Measurements from ENCODE around the gene CPEB4.

CPEB4 gene

DNA sequence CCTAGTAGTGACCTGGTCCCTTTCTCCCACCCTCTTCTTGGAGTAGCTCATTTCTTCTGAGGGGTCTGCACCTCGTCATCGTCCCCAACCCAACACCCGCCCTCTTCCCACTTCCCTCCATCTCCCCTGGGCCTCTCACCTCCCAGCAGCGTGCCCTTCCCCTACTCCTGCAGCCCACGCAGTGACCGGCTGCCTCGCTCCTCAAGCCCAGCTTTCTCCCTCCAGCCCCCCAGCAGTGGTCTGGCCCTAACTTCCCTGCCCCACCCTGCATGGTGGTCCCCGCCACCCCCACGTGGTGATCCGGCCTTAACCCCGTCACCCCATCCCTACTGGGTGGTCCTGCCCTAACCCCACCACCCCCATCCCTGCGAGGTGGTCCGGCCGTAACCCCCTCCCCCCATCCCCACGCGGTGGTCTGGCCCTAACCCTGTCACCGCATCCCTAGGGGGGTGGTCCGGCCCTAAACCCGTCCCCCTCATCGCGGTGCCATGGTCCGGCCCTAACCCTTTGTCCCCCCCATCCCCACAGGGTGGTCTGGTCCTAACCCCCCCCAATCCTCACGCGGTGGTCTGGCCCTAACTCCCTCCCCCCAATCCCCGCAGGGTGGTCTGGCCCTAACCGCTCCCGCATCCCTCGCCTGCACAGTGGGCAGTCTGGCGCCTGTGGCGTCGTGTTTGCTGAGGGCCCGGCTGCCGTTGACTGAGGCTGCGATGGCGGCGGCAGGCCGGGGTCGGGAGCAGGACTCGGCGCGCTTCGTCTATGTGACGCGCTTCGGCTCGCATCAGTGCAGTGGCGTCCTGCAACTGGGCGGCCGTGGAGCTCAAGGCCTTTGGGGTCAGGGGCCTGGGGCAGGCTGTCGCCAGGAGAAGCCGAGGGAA is 100.6 kb downstream of the CPEB4 start, which contains the start of gene C5orf47:
TSS of gene C5orf47 (plus strand) at position 617 of the 878 bp plus-strand sequence. CDS start at position 711, 94 bp downstream.
- DNase-seq: no peak

DNA sequence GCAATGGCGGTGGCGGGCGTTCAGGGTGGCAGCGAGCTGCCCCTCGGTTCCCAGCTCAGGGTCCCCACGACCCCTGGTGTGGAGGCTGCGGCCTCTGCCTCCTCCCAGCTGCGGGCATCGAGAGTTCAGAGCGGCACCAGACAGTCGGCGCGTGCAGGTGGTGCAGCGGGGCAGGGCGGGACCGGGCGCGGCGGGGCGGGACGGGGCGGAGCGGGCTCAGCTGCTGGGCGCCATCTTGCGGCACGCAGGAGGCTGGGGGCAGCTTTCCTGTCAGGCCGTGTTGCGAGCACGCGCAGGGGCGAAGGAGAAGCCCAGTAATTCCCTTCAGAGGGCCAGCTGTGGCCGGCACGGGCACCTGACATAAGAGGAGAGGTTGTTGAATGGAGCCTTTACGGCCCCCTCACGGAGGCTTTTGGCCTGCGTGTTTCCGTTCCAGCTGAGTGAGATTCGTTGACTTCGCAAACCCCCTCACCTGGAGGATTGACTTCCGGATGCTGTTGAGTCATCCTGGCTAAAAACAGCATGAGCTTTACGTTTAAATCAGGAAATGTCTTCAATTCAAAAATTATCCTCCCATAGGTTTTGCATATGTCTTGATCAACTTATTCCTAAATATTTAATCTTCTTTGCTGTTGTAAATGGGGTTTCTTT is 101.4 kb downstream of the CPEB4 start:
- DNase-seq: no peak

DNA sequence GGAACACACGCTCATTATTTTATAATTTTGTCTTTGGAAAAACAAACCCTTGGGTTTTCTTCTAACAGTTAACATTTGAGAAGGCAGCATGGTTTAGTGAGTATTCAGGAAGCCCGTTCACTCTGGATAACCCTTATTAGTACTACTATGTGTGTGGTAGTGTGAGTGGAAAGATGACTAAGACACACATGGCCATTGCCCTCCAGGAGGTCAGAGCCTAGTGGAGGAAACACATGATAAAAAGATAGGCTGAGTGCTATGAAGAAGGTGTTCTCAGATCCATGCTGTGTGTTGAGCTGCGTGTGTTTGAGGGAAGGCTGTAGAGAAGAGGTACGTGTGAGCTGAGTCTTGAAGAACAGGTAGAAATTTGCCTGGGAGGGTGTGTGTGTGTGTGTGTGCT is 109.2 kb downstream of the CPEB4 start:
- DNase-seq: no peak

GRCh38 chr5:173998531-173998930 is 110.4 kb downstream of the CPEB4 start:
- no peak for DNase-seq

- no peak for DNase-seq
Observed at GRCh38 chr5:174000076-174000475, 111.9 kb downstream of the CPEB4 start.

- DNase-seq: no peak
Observed at GRCh38 chr5:174003795-174004194, 115.6 kb downstream of the CPEB4 start.

- no peak for DNase-seq
Observed at GRCh38 chr5:174008922-174009321, 120.8 kb downstream of the CPEB4 start.

DNA sequence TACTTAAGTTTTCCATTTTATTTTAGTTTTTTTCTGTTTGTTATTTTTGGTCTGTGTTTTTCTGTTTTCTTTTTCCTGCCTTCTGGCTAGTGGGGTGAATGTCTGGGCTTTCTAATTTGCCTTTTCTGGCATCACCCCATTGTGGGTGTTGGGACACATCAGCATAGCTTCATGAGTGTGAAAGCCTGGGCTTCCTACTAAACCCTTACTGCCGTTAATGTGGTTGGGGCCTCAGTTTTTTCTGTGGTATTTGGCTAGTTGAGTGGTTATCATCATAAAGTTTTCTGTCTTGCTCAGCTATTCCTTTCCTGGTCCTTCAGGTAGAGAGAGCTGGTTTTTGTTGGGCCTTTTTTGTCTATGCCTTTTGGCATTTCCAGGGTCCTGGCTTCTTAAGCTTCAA is 122.2 kb downstream of the CPEB4 start:
- no peak for DNase-seq

GRCh38 chr5:174011441-174011840 is 123.3 kb downstream of the CPEB4 start:
- no peak for DNase-seq
